GM12864 (cell line): ENCODE results near the gene DCAKD.

Experiments used
- DNase-seq: peaks from one replicate; pipeline ENCODE4 v3.0.0-alpha.2; 2011; ENCODE audit warnings: low read depth
- H3K4me3 ChIP-seq: 2 replicates; pipeline ENCODE4 v1.5.1; 2011; ENCODE audit warnings: mild to moderate bottlenecking, low read depth, low read length, control low read depth
- TF ChIP-seq, protein P1 (sequence below): IDR thresholded peaks from 2 replicates; pipeline ENCODE4 v1.5.1; 2011; ENCODE audit warnings: low read depth, mild to moderate bottlenecking, moderate library complexity, low read length, control low read depth, inconsistent platforms; ENCODE audit errors: missing control alignments

Gene DCAKD, protein sequence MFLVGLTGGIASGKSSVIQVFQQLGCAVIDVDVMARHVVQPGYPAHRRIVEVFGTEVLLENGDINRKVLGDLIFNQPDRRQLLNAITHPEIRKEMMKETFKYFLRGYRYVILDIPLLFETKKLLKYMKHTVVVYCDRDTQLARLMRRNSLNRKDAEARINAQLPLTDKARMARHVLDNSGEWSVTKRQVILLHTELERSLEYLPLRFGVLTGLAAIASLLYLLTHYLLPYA

DNA sequence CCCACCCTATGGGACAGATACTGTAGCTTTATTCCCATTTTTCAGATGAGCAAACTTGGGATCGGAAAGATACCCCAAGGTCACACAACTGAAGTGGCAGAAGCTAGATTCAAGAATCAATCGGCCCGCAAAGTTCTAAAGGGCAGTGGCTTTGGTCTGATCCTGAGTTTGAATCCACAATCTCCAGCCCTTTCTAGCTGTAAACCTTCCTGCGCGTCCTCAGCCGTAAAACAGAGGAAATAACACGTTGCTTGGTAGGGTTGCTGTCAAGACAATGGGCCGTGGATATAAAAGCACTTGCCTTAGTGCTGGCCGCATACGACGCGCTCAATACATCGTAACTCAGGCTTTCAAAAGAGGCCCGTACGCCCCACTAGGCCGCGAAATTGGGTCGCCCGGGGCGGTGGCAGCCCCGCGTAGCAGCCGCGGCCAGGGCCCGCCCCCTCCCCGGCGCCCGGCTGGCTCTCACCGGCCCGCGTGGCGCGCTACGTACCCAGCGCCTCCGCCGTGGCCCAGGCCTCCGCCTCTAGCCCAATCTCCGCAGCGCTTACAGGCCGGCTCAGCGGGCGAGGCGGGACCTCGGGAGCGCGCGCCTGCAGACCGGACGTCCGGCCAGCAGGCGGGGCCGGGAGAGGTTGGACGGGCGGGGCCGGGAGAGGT, at the start of gene DCAKD:
Gene DCAKD (minus strand): TSS at position 573 of the 660 bp plus-strand sequence. CDS start 16,747 bp downstream, outside the sequence.
- peak; percentile 80 for DNase-seq
- TF ChIP-seq, protein P1, sequence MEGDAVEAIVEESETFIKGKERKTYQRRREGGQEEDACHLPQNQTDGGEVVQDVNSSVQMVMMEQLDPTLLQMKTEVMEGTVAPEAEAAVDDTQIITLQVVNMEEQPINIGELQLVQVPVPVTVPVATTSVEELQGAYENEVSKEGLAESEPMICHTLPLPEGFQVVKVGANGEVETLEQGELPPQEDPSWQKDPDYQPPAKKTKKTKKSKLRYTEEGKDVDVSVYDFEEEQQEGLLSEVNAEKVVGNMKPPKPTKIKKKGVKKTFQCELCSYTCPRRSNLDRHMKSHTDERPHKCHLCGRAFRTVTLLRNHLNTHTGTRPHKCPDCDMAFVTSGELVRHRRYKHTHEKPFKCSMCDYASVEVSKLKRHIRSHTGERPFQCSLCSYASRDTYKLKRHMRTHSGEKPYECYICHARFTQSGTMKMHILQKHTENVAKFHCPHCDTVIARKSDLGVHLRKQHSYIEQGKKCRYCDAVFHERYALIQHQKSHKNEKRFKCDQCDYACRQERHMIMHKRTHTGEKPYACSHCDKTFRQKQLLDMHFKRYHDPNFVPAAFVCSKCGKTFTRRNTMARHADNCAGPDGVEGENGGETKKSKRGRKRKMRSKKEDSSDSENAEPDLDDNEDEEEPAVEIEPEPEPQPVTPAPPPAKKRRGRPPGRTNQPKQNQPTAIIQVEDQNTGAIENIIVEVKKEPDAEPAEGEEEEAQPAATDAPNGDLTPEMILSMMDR = no peak
- H3K4me3 ChIP-seq = peak within 1 kb of the TSS; percentile 63

- no peak overlapping the region for H3K4me3 ChIP-seq
- TF ChIP-seq, protein P1 = peak; percentile 90
- DNase-seq = no peak
Measured at GRCh38 chr17:45098869-45099616, 47.6 kb upstream of the DCAKD start.

- H3K4me3 ChIP-seq = no peak overlapping the region
- TF ChIP-seq, protein P1 = no peak
- no peak for DNase-seq
Measured at GRCh38 chr17:45098081-45098868, 46.8 kb upstream of the DCAKD start.

- H3K4me3 ChIP-seq = no peak overlapping the region
- TF ChIP-seq, protein P1 = no peak
- DNase-seq = no peak
Measured at GRCh38 chr17:45096926-45097325, 45.5 kb upstream of the DCAKD start.

DNA sequence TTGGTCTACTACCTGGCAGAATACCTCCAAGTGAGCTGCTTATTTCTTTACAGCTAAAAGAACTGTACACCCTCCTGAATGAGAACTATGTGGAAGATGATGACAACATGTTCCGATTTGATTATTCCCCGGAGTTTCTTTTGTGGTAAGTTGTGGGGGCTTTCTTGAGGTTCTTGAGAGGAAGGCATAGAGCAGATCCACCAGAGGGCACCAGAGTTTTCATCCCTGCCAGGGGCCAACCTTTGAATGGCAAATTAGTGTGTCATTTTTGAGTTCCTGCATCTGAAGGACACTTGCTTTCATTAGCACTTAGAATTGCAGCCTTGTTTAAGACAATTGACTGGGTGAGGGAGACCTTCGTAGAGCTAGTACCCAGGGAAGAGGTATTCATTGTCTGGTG, 44.7 kb upstream of the DCAKD start:
- TF ChIP-seq, protein P1 = peak; percentile 60
- DNase-seq = no peak
- H3K4me3 ChIP-seq = no peak overlapping the region

- TF ChIP-seq, protein P1 = no peak
- no peak for DNase-seq
- H3K4me3 ChIP-seq = no peak overlapping the region
Measured at GRCh38 chr17:45093444-45094110, 42.1 kb upstream of the DCAKD start.
